Activated CD4-positive, CD25-positive, alpha-beta regulatory T cell treated with anti-CD3 and anti-CD28 coated beads, Interleukin-2, amount 50 U/mL, for 16 hours (primary cell): ENCODE measurements around the gene GSTA2.
"Not testable (repeated sequence)": the region's sequence is repeated elsewhere in the genome, so short reads cannot be mapped to it uniquely, and the experiment has no call there.

Source experiments
- DNase-seq: peaks from one replicate; pipeline ENCODE4 v3.0.0-alpha.2; 2020; ENCODE audit warnings: low read depth, low spot score

GSTA2 gene

GRCh38 chr6:52763322-52763916 is at the start of gene GSTA2:
Gene GSTA2 (minus strand): TSS chr6:52763475. CDS start chr6:52757947, 5,528 bp downstream.
- DNase-seq = not testable (repeated sequence)

GRCh38 chr6:52809777-52810176 is 46.5 kb upstream of the GSTA2 start:
- not testable (repeated sequence) for DNase-seq

DNA sequence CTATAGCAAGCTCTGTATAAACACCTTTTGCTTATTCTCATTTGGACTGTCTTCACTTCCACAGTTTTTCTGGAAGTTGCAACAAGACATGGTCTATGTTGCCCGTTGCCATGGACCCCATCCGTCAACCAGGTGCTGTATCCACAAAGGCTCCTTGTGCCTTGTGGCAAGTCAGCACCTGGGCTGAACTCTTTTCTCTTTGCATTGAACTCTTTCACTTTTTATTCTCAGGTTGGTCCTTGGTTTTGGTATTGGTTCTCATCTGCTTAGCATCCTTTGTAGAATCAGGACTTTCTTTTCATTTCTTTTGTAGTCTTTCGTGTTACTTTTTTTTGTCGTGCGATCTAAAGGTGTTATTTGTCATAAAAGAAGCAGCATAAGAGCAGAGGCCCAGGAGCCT is 45.4 kb upstream of the GSTA2 start:
- DNase-seq = no peak

DNA sequence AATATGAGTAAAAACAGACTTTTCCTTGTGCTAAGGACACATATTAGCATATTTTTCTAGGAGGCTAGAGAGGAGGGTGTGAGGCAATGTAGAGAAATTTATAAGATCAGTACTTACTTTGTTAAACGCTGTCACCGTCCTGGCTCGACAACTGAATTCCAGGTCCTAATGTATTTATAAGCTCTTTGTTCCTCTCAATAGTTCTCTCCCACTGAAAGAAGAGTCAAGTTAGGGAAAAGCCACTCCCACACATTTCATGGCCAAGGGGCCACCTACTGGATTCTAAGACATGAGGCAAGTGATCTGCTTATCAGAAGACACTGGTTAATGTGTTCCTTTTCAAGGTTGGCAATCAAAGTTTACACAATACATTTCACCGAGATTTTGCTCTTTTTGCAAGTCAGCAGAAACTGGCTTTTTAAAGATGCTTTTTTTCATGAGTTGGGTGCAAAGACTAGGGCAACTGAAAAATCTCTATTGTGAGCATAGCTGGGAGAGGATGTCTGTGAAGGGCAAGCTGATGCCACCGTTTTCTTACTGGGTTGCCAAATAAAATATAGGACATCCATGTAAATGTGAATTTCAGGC is 40.5 kb upstream of the GSTA2 start, which contains the start of gene GSTA1:
Gene GSTA1, minus strand, starts transcription at position 149 of the 588 bp plus-strand sequence. CDS start 4,549 bp downstream, outside the sequence.
- DNase-seq = not testable (repeated sequence)

GRCh38 chr6:52802806-52803205 is 39.5 kb upstream of the GSTA2 start:
- no peak for DNase-seq

GRCh38 chr6:52801188-52801841 is 38.0 kb upstream of the GSTA2 start:
- no peak for DNase-seq

- not testable (repeated sequence) for DNase-seq
Observed at GRCh38 chr6:52799272-52799671, 36.0 kb upstream of the GSTA2 start.

GRCh38 chr6:52794366-52794765 is 31.1 kb upstream of the GSTA2 start:
- DNase-seq = not testable (repeated sequence)

- no peak for DNase-seq
Observed at GRCh38 chr6:52790861-52791260, 27.6 kb upstream of the GSTA2 start.

DNA sequence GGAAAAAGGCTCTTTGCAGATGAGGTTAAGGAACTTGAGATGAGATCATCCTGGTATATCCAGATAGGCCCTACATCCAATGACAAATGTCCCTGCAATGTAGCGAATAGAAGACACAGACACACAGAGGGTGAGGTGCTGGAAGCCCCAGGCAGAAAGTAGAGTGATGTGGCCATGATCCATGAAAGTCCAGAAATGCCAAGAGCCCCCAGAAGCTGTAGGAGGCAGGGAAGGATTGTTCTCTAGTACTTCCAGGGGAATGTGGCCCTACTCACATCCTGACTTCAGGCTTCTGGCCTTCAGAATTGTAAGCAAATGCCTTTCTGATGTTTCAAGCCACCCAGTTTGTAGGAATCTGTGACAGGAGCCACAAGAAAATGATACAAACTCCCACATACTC is 26.4 kb upstream of the GSTA2 start:
- DNase-seq = not testable (repeated sequence)

DNA sequence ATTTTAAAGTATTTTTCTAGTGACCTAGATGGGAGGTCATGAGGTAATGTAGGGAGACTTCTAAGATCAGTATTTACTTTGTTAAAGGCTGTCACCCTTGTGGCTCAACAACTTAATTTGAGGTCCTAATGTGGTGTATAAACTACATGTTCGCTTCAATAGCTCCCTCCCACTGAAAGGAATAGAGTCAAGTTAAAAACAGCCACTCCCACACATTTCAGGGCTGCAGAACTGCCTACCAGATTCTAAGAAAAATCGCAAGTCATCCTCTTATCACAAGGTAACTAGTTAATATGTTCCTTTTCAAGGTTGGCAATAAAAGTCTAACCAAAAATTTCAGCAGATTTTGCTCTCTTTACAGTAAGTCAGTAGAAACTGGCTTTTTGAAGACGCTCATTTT is 25.2 kb upstream of the GSTA2 start:
- DNase-seq = no peak

GRCh38 chr6:52787917-52788316 is 24.6 kb upstream of the GSTA2 start:
- no peak for DNase-seq

- DNase-seq = no peak
Observed at GRCh38 chr6:52786249-52786956, 23.1 kb upstream of the GSTA2 start.

DNA sequence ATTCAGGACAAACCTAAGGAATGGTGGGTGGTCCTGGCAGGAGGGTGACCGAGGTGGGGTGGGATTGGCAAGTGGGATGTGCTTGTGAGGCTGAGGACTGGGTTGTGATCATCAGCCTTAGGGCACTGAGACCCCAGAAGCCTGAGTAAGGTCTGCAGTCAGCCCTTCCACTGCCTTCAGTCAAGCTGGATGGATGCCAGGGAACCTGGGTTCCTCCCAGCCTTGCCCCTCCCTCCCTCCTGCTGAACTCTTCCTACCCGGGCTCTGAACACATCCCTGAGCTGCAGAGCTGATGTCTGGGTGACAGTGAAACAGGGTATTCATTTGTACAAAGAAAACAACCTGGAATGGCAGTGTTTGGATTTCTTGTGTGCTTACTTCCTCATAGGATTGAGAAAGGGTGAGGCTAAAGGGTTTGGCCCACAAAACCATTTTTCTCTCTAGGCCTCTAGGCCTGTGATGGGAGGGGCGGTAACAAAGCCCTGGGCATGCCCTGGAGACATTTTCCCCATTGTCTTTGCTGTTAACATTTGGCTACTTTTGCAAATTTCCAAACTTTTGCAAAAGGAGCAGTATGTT is 19.5 kb upstream of the GSTA2 start:
- not testable (repeated sequence) for DNase-seq

DNA sequence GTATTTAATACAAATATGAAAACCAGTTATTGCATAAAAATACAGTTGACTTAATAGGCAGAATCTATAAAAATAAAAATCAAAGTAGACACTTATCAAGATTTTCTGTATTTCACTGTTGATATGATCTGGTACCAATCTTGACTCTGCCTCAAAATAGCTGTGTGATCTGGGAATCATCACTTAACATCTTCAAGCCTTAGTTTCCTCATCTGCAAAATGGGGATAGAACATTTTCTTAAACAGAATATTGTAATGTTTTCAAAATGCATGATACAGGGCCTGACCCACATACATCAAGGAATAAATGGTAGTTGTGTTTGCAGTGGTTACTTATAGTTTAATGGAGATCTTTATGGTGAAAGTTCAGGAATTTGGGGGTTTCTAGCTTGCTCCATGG is 18.9 kb upstream of the GSTA2 start:
- not testable (repeated sequence) for DNase-seq

- DNase-seq = no peak
Observed at GRCh38 chr6:52779237-52779636, 16.0 kb upstream of the GSTA2 start.

- DNase-seq = not testable (repeated sequence)
Observed at GRCh38 chr6:52776711-52777351, 13.6 kb upstream of the GSTA2 start.

DNA sequence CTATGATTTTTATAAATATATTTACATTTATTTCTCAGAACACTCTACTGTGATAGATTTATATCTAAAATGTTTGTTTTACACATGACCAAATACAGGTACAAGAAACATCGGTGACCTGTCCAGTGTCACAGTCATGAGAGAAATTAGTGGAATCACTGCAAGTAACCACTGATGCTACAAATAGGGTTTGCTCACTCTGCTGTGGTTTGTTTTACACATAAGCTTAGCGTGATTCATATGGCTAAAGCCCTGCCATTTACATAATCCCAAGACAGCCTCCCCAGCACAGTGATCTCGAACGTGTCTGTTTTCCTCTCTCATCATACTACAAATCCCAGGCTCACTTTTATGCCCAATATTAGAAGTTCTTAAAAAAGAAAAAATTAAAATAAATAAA is 6.1 kb upstream of the GSTA2 start:
- DNase-seq = not testable (repeated sequence)

- DNase-seq = not testable (repeated sequence)
Observed at GRCh38 chr6:52767658-52768057, 4.4 kb upstream of the GSTA2 start.

- DNase-seq = not testable (repeated sequence)
Observed at GRCh38 chr6:52761673-52762491, 1.4 kb downstream of the GSTA2 start.
